Activated CD8-positive, alpha-beta memory T cell treated with anti-CD3 and anti-CD28 coated beads, Interleukin-2, amount 50 U/mL, for 4 hours (primary cell): ENCODE data around the gene COMMD1.
"Not testable (repeated sequence)": the region's sequence is repeated elsewhere in the genome, so short reads cannot be mapped to it uniquely, and the experiment has no call there.

Experiments used
- DNase-seq: peaks from one replicate; pipeline ENCODE4 v3.0.0-alpha.2; 2020

COMMD1 gene

DNA sequence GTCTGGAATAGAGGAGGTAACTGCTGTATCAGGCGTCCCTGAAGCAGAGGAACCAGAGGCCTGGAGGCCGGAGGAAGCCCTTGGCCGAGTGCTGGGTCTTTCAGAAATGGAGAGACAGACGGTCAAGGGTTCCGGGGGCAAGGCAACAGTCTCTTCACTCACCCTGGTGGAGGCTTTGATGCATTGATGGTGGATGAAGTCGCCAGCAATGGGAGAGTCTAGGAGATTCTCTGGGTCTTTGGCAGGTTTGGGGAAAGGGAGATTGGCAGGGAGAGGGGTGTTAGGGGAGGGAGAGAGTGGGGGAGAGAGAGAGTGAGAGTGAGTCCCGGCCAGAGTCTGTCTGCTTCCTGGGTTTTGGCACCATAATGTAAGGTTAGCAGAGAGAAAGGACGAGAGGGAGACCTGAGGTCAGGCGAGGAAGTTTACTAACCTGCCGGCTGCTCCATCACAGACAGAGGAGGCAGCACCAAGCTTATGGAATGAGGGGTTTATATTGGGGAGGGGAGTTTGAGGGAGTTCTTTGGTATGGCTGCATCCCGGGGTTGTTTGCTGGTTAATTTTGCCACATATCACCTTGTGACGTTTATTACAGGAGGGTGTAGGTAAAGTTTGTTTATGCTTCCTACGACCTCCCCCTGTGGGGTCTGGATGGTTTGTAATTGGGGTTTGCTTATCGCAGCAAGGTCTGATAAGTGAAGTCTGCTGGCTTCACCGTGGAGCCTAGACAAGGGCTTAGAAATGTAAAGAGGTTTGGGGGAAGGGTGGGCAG lies 19.6 kb downstream of the COMMD1 start:
- DNase-seq: no peak

DNA sequence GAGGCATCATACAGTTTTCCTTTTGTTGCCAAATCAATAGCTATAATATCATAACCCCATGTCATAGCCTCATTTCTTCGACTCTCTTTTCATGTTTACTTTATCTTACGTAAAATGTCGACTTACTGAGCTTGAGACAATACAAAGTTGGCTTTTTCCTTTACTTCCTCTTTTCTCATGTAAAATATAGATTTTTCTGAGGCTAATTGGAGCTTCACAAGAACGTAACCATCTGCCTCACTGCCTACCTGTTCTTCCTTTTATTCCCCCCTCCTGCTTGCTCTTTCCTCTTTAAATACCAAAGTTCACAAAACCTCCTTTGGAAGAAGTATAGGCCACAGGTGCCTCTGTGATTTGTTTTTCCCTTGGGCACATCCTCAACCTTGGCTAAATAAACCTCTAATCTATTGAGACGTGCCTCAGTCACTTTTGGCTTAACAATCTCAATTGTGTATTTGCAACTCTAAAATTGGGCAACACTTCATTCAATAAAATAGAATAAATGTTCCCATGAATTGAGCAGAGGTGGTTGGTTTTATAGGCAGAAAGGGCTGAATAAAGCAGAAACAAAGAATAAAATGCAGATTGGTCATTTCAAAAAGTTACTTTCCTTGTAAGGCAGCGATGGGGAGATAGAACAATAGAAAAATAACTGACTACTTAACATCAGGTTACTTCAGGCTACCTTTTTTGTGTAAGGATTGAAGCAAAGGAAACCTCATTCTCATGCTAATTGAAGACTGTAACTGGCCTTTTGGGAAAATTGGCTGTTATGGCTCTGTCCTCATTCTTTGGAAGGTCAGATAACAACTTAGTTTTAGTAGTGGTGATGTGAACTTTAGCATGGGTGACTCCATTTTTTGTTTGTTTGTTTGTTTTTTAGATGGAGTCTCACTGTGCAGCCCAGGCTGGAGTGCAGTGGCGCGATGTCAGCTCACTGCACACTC lies 21.3 kb downstream of the COMMD1 start:
- DNase-seq: no peak

DNA sequence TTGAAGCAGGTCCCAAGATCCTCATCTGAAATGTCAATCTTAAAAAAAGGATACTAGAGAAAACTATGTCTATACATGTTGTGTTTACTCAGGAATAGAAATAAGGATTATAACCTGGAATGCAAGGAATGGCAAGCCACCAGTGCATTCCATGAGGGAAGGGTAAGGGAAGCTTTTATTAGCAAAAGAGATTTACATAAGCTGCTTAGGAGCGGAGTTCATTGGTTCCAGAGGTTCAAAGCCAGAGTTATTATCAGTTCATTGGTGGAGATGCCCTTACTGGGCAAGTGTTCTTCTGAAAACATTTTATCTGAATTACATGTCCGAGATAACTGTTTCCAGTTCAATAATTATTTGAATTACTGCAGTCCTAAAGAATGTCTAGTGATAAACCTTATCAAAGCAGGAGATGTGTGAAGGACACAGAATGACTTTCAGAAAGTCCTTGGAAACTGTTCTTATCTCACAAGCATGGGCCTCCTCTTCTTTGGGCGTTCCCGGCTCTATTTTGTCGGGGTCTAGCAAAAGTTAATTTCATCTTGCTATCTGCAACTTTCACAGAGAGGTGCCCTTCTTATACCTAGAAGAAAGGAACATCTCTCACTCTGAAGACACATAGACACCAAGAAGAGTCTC lies 23.5 kb downstream of the COMMD1 start:
- DNase-seq: no peak

DNA sequence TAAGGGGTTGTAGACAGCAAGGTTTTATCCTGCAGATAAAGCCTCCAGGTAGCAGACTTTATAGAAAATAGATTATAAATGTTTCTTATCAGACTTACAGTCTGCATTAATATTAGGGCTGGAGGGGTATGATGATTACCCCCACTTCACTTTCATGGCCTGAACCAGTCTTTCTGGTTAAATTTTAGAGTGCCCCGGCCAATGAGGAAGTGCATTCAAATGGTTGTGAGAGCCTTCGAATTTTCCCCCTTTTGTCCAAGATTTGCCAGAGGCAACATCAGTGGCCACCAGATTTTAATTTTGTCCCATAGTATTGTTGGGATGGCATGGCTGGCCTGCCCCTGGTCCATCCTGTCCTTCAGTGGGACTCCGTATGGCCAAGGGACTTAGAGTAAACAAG lies 31.6 kb downstream of the COMMD1 start:
- no peak for DNase-seq

DNA sequence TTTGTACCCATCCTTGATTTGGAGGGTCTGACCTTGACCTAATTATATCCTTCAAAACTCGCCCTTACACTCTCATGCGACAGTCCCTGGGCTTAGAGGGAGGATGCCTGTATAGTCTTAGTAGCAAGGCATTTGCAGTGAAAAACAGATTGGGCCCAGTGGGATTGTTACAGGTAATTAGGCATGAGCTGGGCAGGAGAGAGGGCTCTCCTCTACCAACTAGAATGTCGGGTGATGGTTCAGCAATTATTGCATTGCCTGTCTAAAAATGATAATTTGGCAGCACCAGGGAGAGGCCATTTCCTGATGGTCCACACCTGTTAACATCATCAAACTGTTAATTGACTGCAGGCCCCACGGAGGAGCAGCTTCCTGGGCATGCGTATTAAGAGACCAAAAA lies 32.4 kb downstream of the COMMD1 start:
- DNase-seq: no peak

DNA sequence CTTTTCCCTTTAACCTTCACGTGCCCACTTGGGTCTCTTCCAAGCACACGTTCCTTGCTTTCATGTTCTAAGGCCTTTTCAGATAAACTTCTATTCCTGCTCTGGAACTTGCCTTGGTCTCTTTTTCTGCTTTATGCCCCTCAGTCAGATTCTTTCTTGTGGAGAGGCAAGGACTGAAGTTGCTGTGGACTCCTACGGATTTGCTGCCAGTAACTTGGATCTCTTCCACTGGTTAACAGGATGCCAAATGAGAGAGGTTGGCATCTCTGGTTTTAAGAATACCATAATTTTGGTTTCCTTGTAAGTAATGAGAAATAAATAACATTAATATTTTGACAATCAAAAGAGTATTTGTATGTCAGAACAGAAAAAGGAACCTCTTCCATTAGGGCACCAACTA lies 33.0 kb downstream of the COMMD1 start:
- no peak for DNase-seq

DNA sequence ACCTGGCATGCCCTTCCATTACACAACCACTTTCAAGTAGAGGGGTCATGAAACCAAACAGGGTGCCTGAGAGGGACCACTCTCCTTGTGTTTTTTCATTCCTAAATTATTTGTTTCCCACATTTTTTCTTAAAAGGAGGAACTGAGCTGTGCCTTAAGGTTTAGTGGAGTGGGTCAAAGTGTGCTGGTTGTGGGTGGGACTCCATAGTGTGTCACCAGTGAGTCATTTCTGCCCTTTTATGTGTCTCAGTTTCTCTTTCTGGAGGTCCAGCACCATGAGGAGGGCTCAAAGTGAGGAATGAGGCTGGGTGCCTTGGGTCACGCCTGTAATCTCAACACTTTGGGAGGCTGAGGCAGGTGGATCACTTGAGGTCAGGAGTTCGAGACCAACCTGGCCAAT lies 37.8 kb downstream of the COMMD1 start:
- no peak for DNase-seq

DNA sequence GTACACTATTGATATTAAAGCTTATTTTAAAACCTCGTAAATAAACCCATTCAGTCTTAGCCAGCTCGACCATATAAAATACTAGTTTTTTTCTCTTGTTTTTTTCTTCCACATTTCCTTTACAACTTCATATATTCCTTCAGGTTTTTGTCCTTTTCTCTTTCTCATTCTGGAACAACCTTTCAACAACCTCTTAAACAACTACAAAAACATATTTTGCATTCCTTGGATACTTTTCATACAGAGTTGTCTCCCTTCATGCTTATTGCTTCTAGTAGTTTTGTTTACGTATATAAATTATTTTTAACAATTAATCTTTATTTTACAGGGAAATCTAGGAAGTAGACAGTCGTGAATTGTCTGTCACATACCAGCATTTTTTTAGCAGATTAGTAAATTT lies 41.2 kb downstream of the COMMD1 start:
- no peak for DNase-seq

DNA sequence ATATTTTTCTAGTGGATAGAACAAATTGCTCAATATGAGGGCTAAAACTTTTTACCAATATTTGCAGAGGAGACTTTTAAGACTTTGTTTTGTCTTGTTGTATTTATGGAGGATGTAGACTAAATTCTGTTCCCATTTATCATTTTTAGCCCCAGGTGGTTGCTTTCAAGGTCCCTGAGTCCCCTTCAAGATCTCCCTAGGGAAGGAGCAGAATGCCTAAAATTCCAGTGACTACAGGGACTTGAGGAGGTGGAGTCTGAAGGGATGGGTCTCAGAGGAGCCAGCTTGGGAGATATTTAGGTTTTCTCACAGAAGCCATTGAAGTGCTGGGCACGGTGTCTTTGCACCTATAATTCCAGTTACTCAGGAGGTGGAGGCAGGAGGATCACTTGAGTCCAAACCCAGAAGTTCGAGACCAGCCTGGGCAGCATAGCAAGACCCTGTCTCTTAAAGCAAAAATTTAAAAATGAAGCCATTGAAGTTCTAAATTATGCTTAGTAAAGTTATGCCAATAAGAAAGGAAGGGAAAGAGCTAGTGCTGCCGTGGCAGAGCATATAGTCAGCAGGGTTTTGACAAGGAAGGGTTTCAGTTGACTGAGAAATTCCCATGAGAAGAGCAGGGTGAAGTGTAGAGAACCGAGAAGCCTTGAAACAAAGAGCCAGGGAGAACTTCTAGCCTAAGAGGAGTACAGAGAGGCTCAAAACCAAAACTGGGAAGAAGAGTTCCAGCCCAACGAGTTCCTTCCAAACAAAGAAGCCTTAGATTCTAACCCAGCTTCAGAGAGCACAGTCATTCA lies 43.4 kb downstream of the COMMD1 start:
- no peak for DNase-seq

DNA sequence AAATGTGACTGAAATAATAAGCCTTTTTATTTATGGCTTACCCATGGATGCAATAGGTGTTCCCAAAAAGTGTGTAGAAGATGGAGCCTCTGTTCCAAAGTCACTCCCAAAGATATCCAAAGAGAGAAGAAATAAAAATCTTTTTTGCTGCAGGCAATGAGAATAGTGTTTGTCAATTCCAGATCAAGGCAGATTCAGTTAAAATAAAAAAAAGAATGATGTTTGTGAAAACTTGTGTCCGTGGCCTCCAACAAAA lies 43.9 kb downstream of the COMMD1 start:
- no peak for DNase-seq

DNA sequence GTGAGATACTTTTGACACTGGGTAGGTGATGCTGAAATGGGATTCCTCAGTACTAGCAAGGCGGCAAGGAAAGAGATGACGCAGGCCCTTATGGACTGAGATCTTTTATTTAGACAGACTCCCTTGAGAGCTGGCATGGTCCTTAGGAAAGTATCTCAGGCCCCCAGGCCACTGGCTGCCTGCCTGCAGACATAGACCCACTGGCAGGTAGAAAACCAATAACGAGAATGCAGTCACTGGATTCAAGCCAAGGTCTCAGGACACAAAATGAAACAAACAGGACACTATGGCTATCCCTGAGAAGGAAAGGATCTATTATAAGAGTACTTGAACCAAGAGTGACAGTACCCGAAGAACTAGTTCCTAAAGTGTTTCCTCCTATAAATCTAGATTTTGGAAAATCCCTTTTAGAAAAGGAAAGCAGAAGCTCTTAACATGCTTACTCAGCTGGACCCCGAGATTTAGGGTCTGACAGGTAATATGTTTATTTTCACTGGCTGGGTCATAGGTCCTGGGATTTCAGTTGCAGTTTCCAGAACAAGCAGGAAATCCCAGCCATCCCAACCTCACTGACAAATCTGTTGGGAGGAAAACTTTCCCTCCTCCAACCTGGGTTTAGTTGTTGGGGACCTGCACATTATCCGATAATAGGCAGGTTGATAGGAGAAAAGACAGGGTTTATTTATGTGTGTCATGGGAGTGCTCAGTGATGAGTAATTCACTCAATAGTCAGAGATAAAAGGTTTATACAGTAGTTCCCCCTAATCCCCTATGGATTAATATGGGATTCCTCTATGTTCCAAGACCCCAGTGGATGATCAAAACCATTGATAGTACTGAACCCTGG lies 44.5 kb downstream of the COMMD1 start:
- no peak for DNase-seq

DNA sequence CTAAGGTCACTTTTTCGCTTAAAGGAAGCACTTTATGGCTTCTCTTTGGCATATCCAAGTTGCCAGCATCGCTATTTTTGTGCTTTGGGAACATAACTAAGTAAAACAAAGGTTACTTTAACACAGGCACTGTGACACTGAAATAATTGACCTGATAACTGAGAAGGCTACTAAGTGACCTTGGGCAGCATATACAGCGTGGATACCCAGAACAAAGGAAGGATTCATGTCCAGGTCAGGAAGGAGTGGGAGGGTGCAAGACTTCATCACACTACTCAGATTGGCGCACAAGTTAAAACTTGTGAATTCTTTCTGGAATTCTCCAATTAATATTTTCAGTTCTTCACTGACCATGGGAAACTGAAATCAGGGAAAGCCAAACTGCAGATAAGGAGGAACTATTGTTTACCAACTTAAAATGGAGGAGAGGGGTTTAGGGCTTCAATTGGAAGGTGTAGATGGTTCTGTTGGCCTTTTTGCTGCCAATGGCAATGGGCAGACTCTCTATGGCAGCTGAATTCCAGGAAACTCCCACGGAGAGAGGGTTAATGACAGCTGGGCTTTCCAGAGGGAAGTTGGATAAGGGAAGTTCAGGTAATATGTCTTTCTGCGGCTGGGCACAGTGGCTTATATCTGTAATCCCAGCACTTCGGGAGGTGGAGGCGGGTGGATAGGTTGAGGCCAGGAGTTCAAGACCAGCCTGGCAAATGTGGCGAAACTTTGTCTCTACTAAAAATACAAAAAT lies 45.3 kb downstream of the COMMD1 start:
- DNase-seq: no peak

DNA sequence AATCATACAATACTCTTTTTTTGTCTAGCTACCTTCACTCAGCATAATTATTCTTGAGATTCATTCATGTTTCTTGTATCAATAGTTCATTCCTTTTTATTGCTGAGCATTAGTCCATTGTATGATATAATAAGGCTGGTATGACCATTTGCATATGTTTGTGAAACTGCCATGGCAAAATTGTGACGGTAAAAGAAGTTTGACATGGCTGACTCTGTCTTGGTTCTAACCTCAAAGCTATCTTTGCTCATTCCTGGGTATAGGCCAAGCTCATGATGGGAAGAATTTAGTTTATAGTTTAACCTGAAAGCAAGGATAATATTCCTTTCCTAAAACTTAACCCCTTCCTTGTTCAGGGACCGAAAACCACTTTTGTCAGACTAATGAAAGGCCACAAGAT lies 46.4 kb downstream of the COMMD1 start:
- no peak for DNase-seq

DNA sequence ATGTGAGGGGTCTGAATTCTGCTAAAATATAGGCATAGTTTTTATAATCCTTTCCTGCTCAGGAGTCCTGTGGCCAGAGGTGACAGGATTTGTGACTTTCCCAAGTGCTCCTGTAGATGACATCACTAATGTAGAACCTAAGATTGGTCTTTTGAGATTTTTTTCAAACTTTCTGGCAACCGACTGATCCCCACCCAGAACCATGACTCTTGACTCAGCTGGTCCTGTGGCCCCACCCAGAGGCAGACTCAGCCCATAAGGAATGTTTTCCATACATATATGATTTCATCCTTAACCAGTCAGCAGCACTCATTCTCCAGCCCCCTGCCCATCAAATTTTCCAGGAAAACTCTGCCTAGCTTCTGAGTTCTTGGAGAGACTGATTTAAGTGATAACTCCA lies 46.8 kb downstream of the COMMD1 start:
- no peak for DNase-seq

DNA sequence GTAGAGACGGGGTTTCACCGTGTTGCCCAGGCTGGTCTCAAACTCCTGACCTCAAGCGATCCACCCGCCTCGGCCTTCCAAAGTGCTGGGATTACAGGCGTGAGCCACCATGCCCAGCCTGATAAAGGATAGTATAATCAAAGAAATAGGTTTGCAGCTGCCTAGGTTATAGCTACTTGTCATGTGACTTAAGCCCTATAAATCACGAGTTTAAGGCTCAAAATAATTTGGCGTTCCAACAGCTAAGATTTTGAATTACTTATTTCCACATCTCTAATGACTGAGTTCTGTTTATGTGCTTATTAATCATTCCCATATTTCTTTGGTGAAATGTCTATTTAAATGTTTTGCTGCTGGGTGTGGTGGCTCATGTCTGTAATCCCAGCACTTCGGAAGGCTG lies 49.4 kb downstream of the COMMD1 start:
- DNase-seq: not testable (repeated sequence)

DNA sequence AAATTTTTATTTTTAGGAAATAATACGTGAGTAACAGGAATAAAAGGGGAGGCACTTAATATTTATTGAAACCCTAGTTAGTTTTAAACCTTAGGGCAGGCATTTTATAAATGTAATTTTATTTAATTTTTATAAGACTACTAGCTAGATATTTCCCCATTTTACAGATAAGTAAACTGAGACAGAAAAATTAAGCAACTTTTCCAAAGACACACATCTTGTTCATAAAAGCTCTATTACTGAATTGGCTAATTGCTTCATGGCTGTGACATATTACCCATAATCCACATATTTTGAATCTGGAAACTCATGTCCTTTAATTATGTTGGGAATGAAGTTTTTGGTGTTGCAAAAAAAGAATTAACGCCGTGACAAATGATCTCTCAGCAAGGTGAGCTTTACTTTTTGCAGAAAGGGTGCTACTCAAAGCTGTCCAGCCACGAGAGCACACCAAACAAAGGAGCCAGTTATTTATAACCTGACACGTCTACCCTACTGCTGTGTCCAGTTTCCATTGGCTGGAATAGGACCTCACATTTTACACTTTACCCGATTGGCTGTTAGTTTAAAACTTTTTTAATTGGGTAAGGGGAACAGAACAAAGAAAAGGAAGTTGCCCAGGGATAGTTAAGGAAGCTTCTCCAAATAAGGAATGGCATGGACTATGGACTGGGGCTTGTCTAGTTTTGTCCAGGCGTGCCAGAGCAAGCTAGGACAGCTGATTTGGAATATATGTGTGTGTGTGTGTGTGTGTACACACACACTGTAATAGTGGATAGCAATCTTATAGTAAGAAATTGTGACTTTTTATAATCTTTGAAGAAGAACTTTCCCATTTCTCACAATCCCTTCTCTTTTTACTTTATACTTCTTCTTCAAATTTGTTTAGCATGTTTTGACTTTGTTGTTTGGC lies 54.2 kb downstream of the COMMD1 start:
- DNase-seq: no peak

DNA sequence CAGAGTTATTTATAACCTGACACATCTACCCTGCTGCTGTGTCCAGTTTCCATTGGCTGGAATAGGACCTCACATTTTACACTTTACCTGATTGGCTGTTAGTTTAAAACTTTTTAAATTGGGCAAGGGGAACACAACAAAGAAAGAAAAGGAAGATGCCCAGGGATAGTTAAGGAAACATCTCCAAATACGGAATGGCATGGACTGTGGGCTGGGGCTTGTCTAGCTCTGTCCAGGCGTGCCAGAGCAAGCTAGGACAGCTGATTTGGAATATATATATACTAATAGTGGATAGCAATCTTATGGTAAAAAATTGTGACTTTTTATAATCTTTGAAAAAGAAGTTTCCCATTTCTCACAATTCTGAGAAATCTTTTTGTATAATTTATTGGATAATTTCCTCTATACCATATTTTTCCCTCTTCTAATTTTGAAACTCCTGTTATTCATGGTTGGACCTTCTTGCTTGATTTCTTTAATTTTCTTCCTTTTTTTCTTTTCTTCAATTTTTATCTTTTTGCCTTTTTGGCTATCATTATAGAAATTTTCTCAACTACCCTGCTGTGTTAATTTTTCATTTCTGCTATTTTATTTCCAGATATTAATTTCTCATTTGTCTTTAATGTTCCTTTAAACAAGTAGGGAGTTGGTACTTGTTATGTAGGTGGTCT lies 55.9 kb downstream of the COMMD1 start:
- DNase-seq: no peak

DNA sequence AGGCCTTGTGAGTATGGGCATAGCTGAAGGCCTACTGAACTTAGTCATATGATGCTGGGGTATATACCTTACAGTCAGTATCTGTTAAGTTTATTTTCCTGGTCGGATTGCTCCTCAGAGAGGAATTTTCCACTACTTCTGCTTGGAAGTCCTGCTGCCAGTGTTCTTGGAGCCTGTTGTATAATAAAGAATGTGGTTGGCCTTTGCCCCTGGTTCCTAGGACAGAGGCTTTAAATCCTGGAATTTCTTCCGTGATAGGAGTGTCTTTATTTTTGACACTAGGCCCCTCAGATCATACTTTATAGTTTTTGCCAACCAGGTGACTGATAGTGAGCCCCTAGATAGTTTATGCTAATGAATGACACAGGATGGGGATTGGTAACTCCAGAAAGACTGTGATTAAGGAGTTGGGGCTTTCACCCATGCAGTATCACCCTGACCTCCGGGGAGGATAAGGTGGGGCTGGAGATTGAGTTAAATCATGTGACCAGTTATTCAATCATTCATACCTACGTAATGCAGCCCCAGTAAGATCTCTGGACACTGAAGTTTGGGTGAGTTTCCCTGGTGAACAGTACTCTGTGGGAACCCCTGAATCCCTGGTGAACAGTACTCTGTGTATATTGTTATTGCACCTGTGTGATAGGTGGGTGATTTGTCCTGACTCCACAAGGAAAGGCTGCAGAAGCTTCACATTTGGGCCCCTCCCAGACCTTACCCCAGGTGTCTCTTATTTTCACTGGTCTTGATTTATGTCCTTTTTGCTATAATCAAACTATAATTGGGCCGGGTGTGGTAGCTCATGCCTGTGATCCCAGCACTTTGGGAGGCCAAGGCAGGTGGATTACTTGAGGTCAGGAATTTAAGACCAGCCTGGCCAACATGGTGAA lies 56.9 kb downstream of the COMMD1 start:
- no peak for DNase-seq
